OCI-LY3 (cell line): ENCODE measurements around the gene SEMA3C.

Source experiments
- H2AFZ ChIP-seq: fragments of 200-600, 300-600 bp; shearing (Covaris generic); 2 replicates; pipeline ENCODE4 v1.6.0; 2014; ENCODE audit warnings: antibody characterized with exemption, low read depth, low read length
- H3K27ac ChIP-seq: fragments of 200-600, 300-600 bp; sonication (generic); 2 replicates; pipeline ENCODE4 v1.5.1; 2014; ENCODE audit warnings: mild to moderate bottlenecking, low read length, moderate library complexity, mixed read lengths
- H3K27me3 ChIP-seq: fragments of 200-600, 300-600 bp; sonication (generic); 2 replicates; pipeline ENCODE4 v1.6.1; 2014; ENCODE audit warnings: low read depth, low read length, mixed read lengths
- H3K36me3 ChIP-seq: fragments of 200-600, 300-600 bp; sonication (generic); replicated peaks from 2 replicates; pipeline ENCODE3; 2014; ENCODE audit warnings: low read depth, low read length, mixed read lengths
- H3K4me1 ChIP-seq: fragments of 300-600, 200-600 bp; sonication (generic); 2 replicates; pipeline ENCODE4 v1.6.1; 2014; ENCODE audit warnings: low read length, mixed read lengths
- H3K4me2 ChIP-seq: fragments of 200-600, 300-600 bp; sonication (generic); 2 replicates; pipeline ENCODE4 v1.6.1; 2014; ENCODE audit warnings: low read length, mixed read lengths
- H3K4me3 ChIP-seq: fragments of 300-600, 200-600 bp; sonication (generic); 2 replicates; pipeline ENCODE4 v1.5.1; 2014; ENCODE audit warnings: antibody characterized with exemption, mild to moderate bottlenecking, low read length, moderate library complexity
- H3K79me2 ChIP-seq: fragments of 300-600, 200-600 bp; shearing (Covaris generic); 2 replicates; pipeline ENCODE4 v1.6.1; 2014; ENCODE audit warnings: mild to moderate bottlenecking, low read length, mixed read lengths
- H3K9ac ChIP-seq: fragments of 300-600, 200-600 bp; shearing (Covaris generic); 2 replicates; pipeline ENCODE4 v1.6.0; 2014; ENCODE audit warnings: mild to moderate bottlenecking, low read length, moderate library complexity
- H3K9me3 ChIP-seq: fragments of 200-600, 300-600 bp; shearing (Covaris generic); 2 replicates; pipeline ENCODE4 v1.6.1; 2014; ENCODE audit warnings: low read length, mixed read lengths; ENCODE audit not compliant: insufficient read depth
- H4K20me1 ChIP-seq: fragments of 200-600, 300-600 bp; sonication (generic); 2 replicates; pipeline ENCODE4 v1.6.1; 2016; ENCODE audit warnings: low read length, mixed read lengths; ENCODE audit not compliant: insufficient read depth
- CTCF ChIP-seq: fragments of 200-600, 300-600 bp; sonication (generic); IDR thresholded peaks from 2 replicates; pipeline ENCODE4 v1.5.1; 2014; ENCODE audit warnings: antibody characterized with exemption, low read length, low read depth
- EZH2phosphoT487 ChIP-seq: fragments of 200-600 bp; shearing (Covaris generic); IDR thresholded peaks from 2 replicates; pipeline ENCODE4 v1.6.1; 2018; ENCODE audit warnings: antibody characterized with exemption, mixed run types, low read depth

Gene SEMA3C

GRCh38 chr7:80819503-80819902 lies 99.3 kb downstream of the SEMA3C start:
- no peaks in the 10 kb centered on the region for H3K36me3 ChIP-seq
- H3K4me3 ChIP-seq: no peak overlapping the region
- no peak overlapping the region for H2AFZ ChIP-seq
- no peaks in the 10 kb centered on the region for H4K20me1 ChIP-seq
- no peak overlapping the region for H3K4me2 ChIP-seq
- no peaks in the 10 kb centered on the region for H3K79me2 ChIP-seq
- no peak overlapping the region for H3K9ac ChIP-seq
- TF ChIP-seq CTCF (no peak), EZH2phosphoT487 (no peak)
- no peaks in the 10 kb centered on the region for H3K9me3 ChIP-seq
- no peaks in the 10 kb centered on the region for H3K4me1 ChIP-seq
- H3K27ac ChIP-seq: no peak overlapping the region
- H3K27me3 ChIP-seq: no peaks in the 10 kb centered on the region

GRCh38 chr7:80818181-80818580 lies 100.7 kb downstream of the SEMA3C start:
- Histone ChIP-seq H3K4me3 (no peak overlapping the region), H2AFZ (no peak overlapping the region), H3K27ac (no peak overlapping the region), H3K9ac (no peak overlapping the region), H3K4me1 (no peaks in the 10 kb centered on the region), H3K9me3 (no peaks in the 10 kb centered on the region), H3K4me2 (no peak overlapping the region), H3K36me3 (no peaks in the 10 kb centered on the region), H4K20me1 (no peaks in the 10 kb centered on the region), H3K27me3 (no peaks in the 10 kb centered on the region), H3K79me2 (no peaks in the 10 kb centered on the region)
- TF ChIP-seq CTCF (no peak), EZH2phosphoT487 (no peak)

- Histone ChIP-seq H3K9me3 (no peaks in the 10 kb centered on the region), H3K79me2 (no peaks in the 10 kb centered on the region), H3K9ac (no peak overlapping the region), H3K4me1 (no peaks in the 10 kb centered on the region), H3K27me3 (no peaks in the 10 kb centered on the region), H4K20me1 (no peaks in the 10 kb centered on the region), H2AFZ (no peak overlapping the region), H3K4me2 (no peak overlapping the region), H3K36me3 (no peaks in the 10 kb centered on the region), H3K4me3 (no peak overlapping the region), H3K27ac (no peak overlapping the region)
- TF ChIP-seq EZH2phosphoT487: no peak
- TF ChIP-seq CTCF: no peak
Observed at GRCh38 chr7:80816806-80817205, 102.0 kb downstream of the SEMA3C start.

- H3K27me3 ChIP-seq: no peaks in the 10 kb centered on the region
- no peak overlapping the region for H3K4me2 ChIP-seq
- no peak overlapping the region for H3K27ac ChIP-seq
- no peak overlapping the region for H3K4me3 ChIP-seq
- no peaks in the 10 kb centered on the region for H3K36me3 ChIP-seq
- TF ChIP-seq EZH2phosphoT487 (no peak), CTCF (no peak)
- H3K9ac ChIP-seq: no peak overlapping the region
- H3K9me3 ChIP-seq: no peaks in the 10 kb centered on the region
- H3K4me1 ChIP-seq: no peaks in the 10 kb centered on the region
- no peak overlapping the region for H2AFZ ChIP-seq
- no peaks in the 10 kb centered on the region for H4K20me1 ChIP-seq
- H3K79me2 ChIP-seq: no peaks in the 10 kb centered on the region
Observed at GRCh38 chr7:80815733-80816132, 103.1 kb downstream of the SEMA3C start.
